GM21723 (cell line): Measurements from ENCODE around the gene DNM1.

Source experiments
- ATAC-seq: cut with Tn5 transposase; IDR thresholded peaks from one replicate; pipeline ENCODE4 v1.9.1; 2021; ENCODE audit warnings: mild to moderate bottlenecking, moderate library complexity; ENCODE audit not compliant: unreplicated experiment

The DNM1 gene

GRCh38 chr9:128204858-128205257 lies 1.7 kb downstream of the DNM1 start:
- ATAC-seq: no peak

GRCh38 chr9:128205296-128205944 lies 2.2 kb downstream of the DNM1 start:
- ATAC-seq: no peak

- ATAC-seq: no peak
These were observed 3.3 kb downstream of the DNM1 start for GRCh38 chr9:128206484-128206883.

GRCh38 chr9:128206916-128207910 lies 4.0 kb downstream of the DNM1 start:
- ATAC-seq: no peak

- no peak for ATAC-seq
These were observed 5.2 kb downstream of the DNM1 start for GRCh38 chr9:128208386-128208785.

- ATAC-seq: no peak
These were observed 5.9 kb downstream of the DNM1 start for GRCh38 chr9:128208946-128209669.

- no peak for ATAC-seq
These were observed 8.2 kb downstream of the DNM1 start for GRCh38 chr9:128211186-128211980.

GRCh38 chr9:128211981-128212281 lies 8.8 kb downstream of the DNM1 start:
- no peak for ATAC-seq

- no peak for ATAC-seq
These were observed 10.7 kb downstream of the DNM1 start for GRCh38 chr9:128213746-128214497.

GRCh38 chr9:128214571-128215490 lies 11.7 kb downstream of the DNM1 start:
- ATAC-seq: no peak

GRCh38 chr9:128215491-128216409 lies 12.6 kb downstream of the DNM1 start:
- no peak for ATAC-seq

- ATAC-seq: no peak
These were observed 13.8 kb downstream of the DNM1 start for GRCh38 chr9:128216781-128217553.

- ATAC-seq: no peak
These were observed 15.0 kb downstream of the DNM1 start for GRCh38 chr9:128218172-128218517.

GRCh38 chr9:128218518-128219389 lies 15.6 kb downstream of the DNM1 start:
- peak; percentile 94 for ATAC-seq

GRCh38 chr9:128219831-128220230 lies 16.7 kb downstream of the DNM1 start:
- no peak for ATAC-seq

- no peak for ATAC-seq
These were observed 18.8 kb downstream of the DNM1 start for GRCh38 chr9:128222026-128222425.
